ENCODE data around the gene COL26A1.

The COL26A1 gene

DNA sequence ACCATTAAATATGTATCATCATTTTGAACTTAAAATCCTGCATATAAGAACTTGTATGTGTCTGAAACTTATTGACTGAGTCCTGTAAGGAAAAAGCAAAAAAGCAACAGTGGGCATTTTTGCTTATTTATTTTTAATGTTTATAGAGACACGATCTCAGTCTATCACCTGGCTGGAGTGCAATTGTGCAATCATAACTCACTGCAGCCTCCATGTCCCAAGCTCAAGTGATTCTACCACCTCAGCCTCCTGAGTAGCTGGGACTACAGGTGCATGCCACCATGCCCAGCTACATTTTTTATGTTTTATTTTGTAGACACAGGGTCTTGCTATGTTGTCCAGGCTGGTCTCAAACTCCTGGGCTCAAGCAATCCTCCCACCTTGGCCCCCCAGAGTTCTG is 234.2 kb downstream of the COL26A1 start:
- Histone ChIP-seq H3K4me3 (replicated peaks; ENCODE audit: insufficient read depth, low read length) (no peak overlapping the region), H3K27ac (replicated peaks) (no peak overlapping the region), H3K27me3 (ENCODE audit: insufficient read depth, poor library complexity, severe bottlenecking) (no peaks in the 10 kb centered on the region)
- DNase-seq (ENCODE audit: low read depth in 1 of 2, low spot score in 1 of 2), result no peak
- TF ChIP-seq, protein P1, sequence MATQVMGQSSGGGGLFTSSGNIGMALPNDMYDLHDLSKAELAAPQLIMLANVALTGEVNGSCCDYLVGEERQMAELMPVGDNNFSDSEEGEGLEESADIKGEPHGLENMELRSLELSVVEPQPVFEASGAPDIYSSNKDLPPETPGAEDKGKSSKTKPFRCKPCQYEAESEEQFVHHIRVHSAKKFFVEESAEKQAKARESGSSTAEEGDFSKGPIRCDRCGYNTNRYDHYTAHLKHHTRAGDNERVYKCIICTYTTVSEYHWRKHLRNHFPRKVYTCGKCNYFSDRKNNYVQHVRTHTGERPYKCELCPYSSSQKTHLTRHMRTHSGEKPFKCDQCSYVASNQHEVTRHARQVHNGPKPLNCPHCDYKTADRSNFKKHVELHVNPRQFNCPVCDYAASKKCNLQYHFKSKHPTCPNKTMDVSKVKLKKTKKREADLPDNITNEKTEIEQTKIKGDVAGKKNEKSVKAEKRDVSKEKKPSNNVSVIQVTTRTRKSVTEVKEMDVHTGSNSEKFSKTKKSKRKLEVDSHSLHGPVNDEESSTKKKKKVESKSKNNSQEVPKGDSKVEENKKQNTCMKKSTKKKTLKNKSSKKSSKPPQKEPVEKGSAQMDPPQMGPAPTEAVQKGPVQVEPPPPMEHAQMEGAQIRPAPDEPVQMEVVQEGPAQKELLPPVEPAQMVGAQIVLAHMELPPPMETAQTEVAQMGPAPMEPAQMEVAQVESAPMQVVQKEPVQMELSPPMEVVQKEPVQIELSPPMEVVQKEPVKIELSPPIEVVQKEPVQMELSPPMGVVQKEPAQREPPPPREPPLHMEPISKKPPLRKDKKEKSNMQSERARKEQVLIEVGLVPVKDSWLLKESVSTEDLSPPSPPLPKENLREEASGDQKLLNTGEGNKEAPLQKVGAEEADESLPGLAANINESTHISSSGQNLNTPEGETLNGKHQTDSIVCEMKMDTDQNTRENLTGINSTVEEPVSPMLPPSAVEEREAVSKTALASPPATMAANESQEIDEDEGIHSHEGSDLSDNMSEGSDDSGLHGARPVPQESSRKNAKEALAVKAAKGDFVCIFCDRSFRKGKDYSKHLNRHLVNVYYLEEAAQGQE (IDR thresholded peaks at IDR 0.05; ENCODE audit: insufficient replicate concordance, low read depth), result no peak
- TF ChIP-seq GABPA (IDR thresholded peaks at IDR 0.05; ENCODE audit: low read depth) (no peak), SPI1 (IDR thresholded peaks at IDR 0.05; ENCODE audit: borderline replicate concordance, low read depth) (no peak), POLR2AphosphoS5 (IDR thresholded peaks at IDR 0.05; ENCODE audit: low read depth) (no peak)
- TF ChIP-seq, protein P2, sequence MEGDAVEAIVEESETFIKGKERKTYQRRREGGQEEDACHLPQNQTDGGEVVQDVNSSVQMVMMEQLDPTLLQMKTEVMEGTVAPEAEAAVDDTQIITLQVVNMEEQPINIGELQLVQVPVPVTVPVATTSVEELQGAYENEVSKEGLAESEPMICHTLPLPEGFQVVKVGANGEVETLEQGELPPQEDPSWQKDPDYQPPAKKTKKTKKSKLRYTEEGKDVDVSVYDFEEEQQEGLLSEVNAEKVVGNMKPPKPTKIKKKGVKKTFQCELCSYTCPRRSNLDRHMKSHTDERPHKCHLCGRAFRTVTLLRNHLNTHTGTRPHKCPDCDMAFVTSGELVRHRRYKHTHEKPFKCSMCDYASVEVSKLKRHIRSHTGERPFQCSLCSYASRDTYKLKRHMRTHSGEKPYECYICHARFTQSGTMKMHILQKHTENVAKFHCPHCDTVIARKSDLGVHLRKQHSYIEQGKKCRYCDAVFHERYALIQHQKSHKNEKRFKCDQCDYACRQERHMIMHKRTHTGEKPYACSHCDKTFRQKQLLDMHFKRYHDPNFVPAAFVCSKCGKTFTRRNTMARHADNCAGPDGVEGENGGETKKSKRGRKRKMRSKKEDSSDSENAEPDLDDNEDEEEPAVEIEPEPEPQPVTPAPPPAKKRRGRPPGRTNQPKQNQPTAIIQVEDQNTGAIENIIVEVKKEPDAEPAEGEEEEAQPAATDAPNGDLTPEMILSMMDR (IDR thresholded peaks at IDR 0.05; ENCODE audit: insufficient read depth, low read length), result no peak

DNA sequence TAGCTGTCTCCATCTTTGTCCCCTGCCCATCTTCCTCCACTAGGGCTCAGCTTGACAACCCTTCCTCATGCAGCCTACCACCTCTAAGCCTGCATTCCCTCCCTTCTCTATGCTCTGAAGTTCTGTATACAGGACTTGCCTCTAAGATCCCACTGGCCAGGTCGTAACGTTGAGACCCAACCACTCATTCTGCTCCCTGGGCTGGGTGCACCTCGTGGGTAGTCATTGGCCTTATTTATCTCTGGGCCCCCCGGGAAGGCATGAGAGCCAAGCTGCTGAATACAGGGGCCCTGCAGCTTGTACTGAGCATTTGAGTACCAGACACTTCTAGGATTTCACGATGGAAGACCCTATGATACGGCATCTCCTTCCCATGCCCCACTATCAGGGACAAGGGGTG is 235.3 kb downstream of the COL26A1 start:
- TF ChIP-seq, protein P1 (IDR thresholded peaks at IDR 0.05; ENCODE audit: insufficient replicate concordance, low read depth), result no peak
- TF ChIP-seq SPI1 (IDR thresholded peaks at IDR 0.05; ENCODE audit: borderline replicate concordance, low read depth), result no peak
- TF ChIP-seq POLR2AphosphoS5 (IDR thresholded peaks at IDR 0.05; ENCODE audit: low read depth), result no peak
- TF ChIP-seq, protein P2 (IDR thresholded peaks at IDR 0.05; ENCODE audit: insufficient read depth, low read length), result no peak
- no peak for TF ChIP-seq GABPA (IDR thresholded peaks at IDR 0.05; ENCODE audit: low read depth)
- H3K27me3 ChIP-seq (ENCODE audit: insufficient read depth, poor library complexity, severe bottlenecking), result no peaks in the 10 kb centered on the region
- H3K4me3 ChIP-seq (replicated peaks; ENCODE audit: insufficient read depth, low read length), result no peak overlapping the region
- no peak overlapping the region for H3K27ac ChIP-seq (replicated peaks)
- no peak for DNase-seq (ENCODE audit: low read depth in 1 of 2, low spot score in 1 of 2)

DNA sequence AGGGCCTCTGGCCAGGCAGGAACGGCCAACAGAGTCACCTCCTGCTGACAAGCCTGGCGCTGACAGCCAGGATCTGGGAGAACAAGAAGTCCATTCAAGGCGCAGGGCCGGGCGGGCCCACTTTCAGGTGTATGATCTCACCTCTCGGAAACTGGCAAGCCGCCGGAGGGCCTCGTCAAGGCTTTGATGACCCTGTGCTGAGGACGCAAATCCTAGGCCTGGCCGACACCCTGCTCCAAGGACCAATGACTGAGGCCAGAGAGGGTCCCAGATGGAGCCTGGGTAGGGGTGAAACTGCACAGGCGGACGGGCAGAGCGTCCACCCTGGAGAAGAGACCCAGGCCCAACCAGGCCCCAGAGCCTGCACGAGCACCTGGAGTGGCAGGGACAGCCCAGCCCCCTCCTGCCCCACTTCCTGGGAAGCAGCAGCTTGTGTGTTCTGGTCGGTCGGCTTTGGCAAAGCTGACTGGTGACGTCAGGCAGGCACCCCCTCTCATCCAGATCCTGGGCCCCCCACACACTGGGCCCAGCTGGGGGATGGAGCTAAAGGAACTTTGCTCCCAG is 235.8 kb downstream of the COL26A1 start:
- Histone ChIP-seq H3K27me3 (ENCODE audit: insufficient read depth, poor library complexity, severe bottlenecking) (no peaks in the 10 kb centered on the region), H3K27ac (replicated peaks) (no peak overlapping the region), H3K4me3 (replicated peaks; ENCODE audit: insufficient read depth, low read length) (no peak overlapping the region)
- TF ChIP-seq GABPA (IDR thresholded peaks at IDR 0.05; ENCODE audit: low read depth), result no peak
- TF ChIP-seq, protein P1 (IDR thresholded peaks at IDR 0.05; ENCODE audit: insufficient replicate concordance, low read depth), result no peak
- no peak for TF ChIP-seq SPI1 (IDR thresholded peaks at IDR 0.05; ENCODE audit: borderline replicate concordance, low read depth)
- TF ChIP-seq, protein P2 (IDR thresholded peaks at IDR 0.05; ENCODE audit: insufficient read depth, low read length), result no peak
- no peak for TF ChIP-seq POLR2AphosphoS5 (IDR thresholded peaks at IDR 0.05; ENCODE audit: low read depth)
- DNase-seq (ENCODE audit: low read depth in 1 of 2, low spot score in 1 of 2), result no peak
